ENCODE data around the gene STPG2.
"Not testable (repeated sequence)": the region's sequence is repeated elsewhere in the genome, so short reads cannot be mapped to it uniquely, and the experiment has no call there.

The STPG2 gene

GRCh38 chr4:97938141-97938540 lies 205.1 kb downstream of the STPG2 start:
- DNase-seq: no peak

DNA sequence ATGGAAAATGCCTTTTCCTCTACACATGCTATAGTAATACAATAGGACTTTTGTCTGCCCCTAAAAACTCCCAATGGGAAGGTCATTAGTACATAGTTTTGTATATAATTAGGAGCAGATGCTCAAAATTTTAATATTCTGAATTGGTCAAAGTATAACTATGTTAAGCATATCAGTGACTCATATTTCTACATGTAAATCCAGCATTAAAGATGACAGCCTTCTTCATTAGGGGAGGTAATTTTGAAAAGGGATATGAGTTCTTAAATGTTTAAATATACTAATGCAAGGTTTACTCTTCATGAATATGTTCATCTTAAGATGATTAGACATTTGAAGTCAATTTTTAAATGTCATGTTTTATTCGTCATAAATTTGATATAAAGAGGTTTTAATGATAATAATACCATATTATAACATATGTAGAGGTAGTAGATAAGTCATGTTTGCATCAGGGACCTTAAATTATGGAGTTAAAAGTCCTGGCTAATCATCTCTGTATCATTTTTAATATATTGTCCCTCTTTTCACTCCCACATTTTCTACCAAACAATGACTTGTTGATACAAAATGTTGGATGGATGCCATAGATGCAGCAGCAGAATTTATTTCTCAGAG lies 218.8 kb downstream of the STPG2 start:
- no peak for DNase-seq

GRCh38 chr4:97923096-97923495 lies 220.2 kb downstream of the STPG2 start:
- DNase-seq: no peak

DNA sequence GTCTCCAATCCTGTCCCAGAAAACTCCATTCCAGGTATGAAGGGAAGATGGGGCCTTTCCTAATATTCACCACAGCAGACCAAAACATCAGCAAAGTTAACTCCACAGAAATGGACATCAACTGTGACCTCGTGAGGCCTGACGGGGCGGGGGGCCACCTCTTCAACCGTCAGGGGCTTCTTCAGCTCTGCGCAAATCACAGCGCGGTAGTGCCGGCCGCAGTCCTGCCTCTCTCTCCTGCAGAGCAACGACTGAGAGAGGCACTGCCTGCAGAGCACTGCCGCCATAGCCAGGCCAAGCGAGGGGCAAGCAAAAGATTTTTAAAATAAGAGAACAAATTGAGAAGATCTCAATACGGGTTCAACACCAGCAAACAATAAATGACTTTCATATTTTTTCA lies 226.2 kb downstream of the STPG2 start:
- DNase-seq: no peak

GRCh38 chr4:97912156-97912555 lies 231.1 kb downstream of the STPG2 start:
- no peak for DNase-seq

DNA sequence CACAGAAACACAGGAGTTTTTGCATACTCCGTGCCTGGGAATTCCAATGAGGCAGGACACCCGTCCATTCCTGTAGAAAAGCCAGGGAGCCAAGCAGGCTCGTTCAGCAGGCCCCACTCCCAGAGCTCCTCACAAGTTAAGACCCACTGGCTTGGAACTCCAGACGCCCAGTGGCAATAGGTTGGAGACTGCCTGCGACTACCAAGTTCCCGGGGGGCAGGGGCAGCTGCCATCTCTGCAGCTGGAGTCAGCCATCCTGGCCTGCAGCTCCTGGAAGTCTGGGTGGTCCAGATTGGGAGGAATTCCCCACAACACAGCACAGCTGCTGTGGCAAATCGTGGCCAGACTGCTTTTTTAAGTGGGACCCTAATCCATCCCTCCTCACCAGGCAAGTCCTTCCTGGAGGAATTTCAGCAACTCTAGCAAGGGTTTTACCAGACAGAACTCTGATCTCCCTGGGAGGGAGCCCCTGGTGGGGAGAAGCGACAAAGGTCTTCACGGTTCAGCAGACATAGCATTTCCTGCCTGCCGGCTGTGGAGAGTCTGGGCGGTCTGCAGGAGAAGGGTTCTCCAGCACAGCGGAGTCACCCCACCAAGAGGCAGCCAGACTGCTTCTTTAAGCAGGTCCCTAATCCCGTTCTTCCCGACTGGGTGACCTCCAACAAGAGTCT lies 231.9 kb downstream of the STPG2 start:
- DNase-seq: no peak

- DNase-seq: no peak
Observed at GRCh38 chr4:97910005-97910404, 233.3 kb downstream of the STPG2 start.

GRCh38 chr4:97903436-97904189 lies 239.7 kb downstream of the STPG2 start:
- not testable (repeated sequence) for DNase-seq

DNA sequence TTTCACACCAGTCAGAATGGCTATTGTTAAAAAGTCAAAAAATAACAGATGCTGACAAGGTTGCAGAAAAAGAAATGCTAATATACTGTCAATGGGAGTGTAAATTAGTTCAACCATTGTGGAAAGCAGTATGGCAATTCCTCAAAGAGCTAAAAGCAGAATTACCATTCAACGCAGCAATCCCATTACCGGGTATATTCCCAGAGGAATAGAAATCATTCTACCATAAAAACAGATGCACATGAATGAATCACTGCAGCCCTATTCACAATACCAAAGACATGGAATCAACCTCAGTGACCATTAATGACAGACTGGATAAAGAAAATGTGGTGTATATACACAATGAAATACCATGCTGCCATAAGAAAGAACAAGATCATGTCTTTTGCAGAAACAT lies 243.0 kb downstream of the STPG2 start:
- no peak for DNase-seq

- DNase-seq: no peak
Observed at GRCh38 chr4:97892592-97893266, 250.5 kb downstream of the STPG2 start.

GRCh38 chr4:97879942-97880341 lies 263.3 kb downstream of the STPG2 start:
- DNase-seq: no peak

- no peak for DNase-seq
Observed at GRCh38 chr4:97868097-97868496, 275.2 kb downstream of the STPG2 start.

DNA sequence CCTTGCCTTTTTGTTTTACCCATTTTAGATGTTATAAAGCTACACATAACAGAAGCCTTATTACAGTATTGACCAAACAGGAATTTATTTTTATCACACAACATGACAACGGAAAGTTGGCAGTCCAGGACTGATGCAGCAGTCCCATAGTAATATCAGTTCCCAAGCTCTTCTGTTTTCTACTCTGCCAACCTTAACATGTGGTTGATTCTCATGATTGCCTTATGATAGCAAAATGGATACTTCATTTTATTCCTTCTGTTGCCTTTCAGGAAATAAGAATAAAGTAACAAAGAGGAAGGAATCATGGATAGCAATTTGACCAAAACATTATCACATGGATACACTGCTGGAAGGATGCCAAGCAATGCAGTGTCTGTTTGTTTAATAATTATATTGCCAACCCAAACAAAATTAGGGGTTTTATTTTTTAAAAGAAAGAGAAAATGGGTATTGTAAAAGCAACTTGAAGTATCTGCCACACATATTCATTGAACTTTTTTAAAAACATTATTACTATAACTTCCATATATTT lies 275.7 kb downstream of the STPG2 start:
- DNase-seq: no peak

DNA sequence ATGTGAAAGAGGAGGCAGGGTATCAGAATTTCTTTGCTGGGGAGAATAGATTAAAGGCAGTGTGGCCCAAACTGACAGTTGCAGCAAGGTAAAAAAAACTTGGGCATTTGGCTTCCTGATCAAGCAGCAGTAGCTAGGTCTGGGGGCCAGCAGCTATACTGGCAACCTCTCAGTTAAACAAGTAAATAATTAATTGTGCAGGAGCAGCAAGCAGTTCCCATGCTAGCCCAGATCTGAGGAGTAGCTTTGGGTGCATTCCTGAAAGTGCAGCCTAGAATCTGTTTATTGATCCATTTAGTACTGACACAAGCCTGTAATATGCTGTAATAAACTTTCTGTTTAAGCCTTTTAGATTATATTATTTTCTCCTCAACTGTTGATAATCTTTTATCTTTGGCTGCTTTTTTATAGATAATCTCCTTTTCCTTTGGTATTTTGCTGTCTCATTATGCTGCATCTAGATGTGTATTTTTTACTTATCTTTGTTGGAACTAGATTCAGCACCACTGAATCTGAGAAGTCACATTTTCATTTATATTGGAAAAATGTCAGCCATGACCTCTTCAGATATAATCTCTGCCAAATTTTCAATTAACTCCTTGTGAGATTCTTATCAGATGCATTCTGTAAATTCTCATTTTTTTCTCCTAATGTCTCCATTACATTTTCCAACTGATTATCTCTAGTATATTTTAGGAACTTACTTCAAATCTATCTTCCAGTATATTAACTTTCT lies 276.3 kb downstream of the STPG2 start:
- no peak for DNase-seq

GRCh38 chr4:97851115-97851514 lies 292.2 kb downstream of the STPG2 start:
- no peak for DNase-seq

DNA sequence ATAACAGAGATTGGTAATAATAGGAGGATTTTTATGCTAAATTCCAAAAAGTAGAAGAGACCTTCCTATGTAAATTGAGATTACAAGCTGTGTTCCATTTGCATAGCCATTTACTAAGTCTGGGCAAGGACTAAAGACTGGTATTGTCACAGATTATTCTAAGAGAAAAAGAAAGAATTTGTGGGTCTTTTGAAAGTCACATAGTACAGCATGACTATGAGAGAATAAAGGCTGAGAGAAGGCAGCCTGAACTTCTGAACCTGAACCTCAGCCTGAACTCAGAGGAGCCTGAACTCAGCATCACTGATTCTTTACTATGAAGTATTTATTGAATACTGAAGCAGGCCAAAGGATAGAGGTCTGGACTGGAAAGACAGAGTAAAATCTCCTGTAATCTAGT lies 297.5 kb downstream of the STPG2 start:
- no peak for DNase-seq

DNA sequence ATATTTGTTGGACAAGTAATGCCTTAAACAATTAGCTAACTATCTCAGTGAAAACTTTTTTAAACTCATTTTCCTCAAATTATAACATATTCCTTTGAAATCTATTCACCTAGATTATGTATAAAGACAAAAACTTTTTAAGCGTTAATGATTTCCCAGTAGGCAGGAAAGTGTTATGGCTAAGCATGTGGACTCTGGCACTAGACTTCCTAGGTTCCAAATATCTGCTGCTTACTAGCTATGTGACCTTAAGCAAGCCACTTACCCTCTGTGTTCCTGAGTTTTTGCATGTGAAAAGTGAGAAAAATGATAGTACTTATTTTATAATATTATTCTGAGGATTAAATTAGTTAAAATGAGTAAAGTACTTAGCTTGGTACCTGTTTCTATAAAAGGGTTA lies 301.8 kb downstream of the STPG2 start:
- DNase-seq: no peak

- DNase-seq: no peak
Observed at GRCh38 chr4:97836662-97837061, 306.6 kb downstream of the STPG2 start.

DNA sequence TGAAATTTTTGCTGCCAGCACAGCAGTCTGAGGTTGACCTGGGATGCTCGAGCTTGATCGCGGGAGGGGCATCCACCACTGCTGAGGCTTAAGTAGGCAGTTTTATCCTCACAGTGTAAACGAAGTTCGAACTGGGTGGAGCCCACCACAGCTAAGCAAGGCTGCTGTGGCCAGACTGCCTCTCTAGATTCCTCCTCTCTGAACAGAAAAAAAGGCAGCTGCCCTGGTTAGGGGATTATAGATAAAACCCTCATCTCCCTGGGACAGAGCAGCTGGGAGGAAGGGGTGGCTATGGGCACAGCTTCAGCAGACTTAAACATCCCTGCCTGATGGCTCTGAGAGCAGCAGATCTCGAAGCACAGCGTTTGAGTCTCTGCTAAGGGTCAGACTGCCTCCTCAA lies 314.6 kb downstream of the STPG2 start:
- no peak for DNase-seq

DNA sequence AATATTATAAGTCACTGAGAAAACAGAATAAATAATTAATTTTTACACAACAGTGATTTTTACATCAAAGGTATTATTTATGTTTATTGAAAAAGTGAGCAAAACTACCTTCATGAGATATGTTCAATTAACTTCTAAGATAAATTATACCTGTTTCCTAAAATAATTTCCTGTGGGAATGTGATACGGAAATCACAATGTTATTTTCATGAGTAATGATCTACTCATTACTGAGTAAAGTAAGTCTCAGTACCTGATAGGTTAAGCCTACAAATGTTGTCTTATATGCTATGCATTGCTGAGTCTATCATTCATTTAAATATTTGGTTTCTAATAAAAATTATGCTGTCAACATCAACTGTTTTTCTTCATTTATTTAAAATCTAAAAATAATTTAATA lies 324.0 kb downstream of the STPG2 start:
- DNase-seq: no peak

GRCh38 chr4:97812768-97813167 lies 330.5 kb downstream of the STPG2 start:
- no peak for DNase-seq

- DNase-seq: no peak
Observed at GRCh38 chr4:97786306-97786920, 356.9 kb downstream of the STPG2 start.

All from fibroblast of upper back skin (primary cell).